Posterior vena cava (tissue), 2 donors: ENCODE results near the gene FNBP1L. TPM values are rescaled to one million over a fixed set of nuclear protein-coding genes. Genes with fewer than 3 reads are reported as not detected.
"Not testable (repeated sequence)": the region's sequence is repeated elsewhere in the genome, so short reads cannot be mapped to it uniquely, and the experiment has no call there.

Experiments
- DNase-seq: peaks from one replicate; pipeline ENCODE4 v3.0.0-alpha.2; 2020; ENCODE audit warnings: low spot score
- intact Hi-C, 2 donors: fragments of 100-400 bp; cut with DNase I; formaldehyde crosslinking; loops; one replicate each; pipeline versions ENCODE4 v1.14.1 to v1.14.2; 2022 to 2023
- total RNA-seq, 2 donors: library from RNA; stranded (reverse); fragmentation: NEBNext Ultra II Directional; extraction: Animal tissue kit (Norgen Biotek cat#: 25700); gene quantifications; one replicate each; pipeline ENCODE4 v1.2.1, GENCODE V29; 2021
- donor health status: DM: yes; HTN: yes; CAD: no.
- donor health status: DM: yes; HTN: yes; CAD: no.

The FNBP1L gene
- total RNA-seq, 2 donors from 2014 or later, result 9.3 to 11.3 TPM

- intact Hi-C loops, result no loop called here
- no peak for DNase-seq
These were observed 26.4 kb downstream of the FNBP1L start for GRCh38 chr1:93474321-93474720.

- intact Hi-C loops, result no loop called here
- no peak for DNase-seq
These were observed 27.8 kb downstream of the FNBP1L start for GRCh38 chr1:93475681-93476080.

GRCh38 chr1:93479133-93479745 lies 31.3 kb downstream of the FNBP1L start:
- intact Hi-C loops, result loop anchor here in 1 of 2 donors (1.0 kb wide), 1 partner anchor 31 kb away; the partner anchor contains the start of gene FNBP1L
- DNase-seq, result not testable (repeated sequence)

- intact Hi-C loops, DNase-seq: not testable (repeated sequence)
These were observed 34.0 kb downstream of the FNBP1L start for GRCh38 chr1:93481899-93482298.

GRCh38 chr1:93483200-93483599 lies 35.3 kb downstream of the FNBP1L start:
- DNase-seq, result no peak
- intact Hi-C loops, result no loop called here

- no peak for DNase-seq
- intact Hi-C loops, result no loop called here
These were observed 35.7 kb downstream of the FNBP1L start for GRCh38 chr1:93483606-93484005.

- DNase-seq, result no peak
- intact Hi-C loops, result no loop called here
These were observed 40.3 kb downstream of the FNBP1L start for GRCh38 chr1:93488207-93488606.

GRCh38 chr1:93489756-93490155 lies 41.8 kb downstream of the FNBP1L start:
- intact Hi-C loops, result no loop called here

GRCh38 chr1:93490357-93490756 lies 42.4 kb downstream of the FNBP1L start:
- intact Hi-C loops, result no loop called here
- no peak for DNase-seq

More at GRCh38 chr1:93489756-93490155, 41.8 kb downstream of the FNBP1L start:
- DNase-seq, result no peak

- DNase-seq, result no peak
These were observed 48.0 kb downstream of the FNBP1L start for GRCh38 chr1:93495911-93496310.

GRCh38 chr1:93496520-93496919 lies 48.6 kb downstream of the FNBP1L start:
- DNase-seq, result no peak
- intact Hi-C loops, result no loop called here

More at GRCh38 chr1:93495911-93496310, 48.0 kb downstream of the FNBP1L start:
- intact Hi-C loops, result no loop called here

- DNase-seq, result no peak
- intact Hi-C loops, result no loop called here
These were observed 51.2 kb downstream of the FNBP1L start for GRCh38 chr1:93499075-93499474.

- intact Hi-C loops, result no loop called here
- DNase-seq, result no peak
These were observed 51.6 kb downstream of the FNBP1L start for GRCh38 chr1:93499533-93499932.

GRCh38 chr1:93500275-93500674 lies 52.4 kb downstream of the FNBP1L start:
- DNase-seq, result no peak
- intact Hi-C loops, result no loop called here

GRCh38 chr1:93501399-93501798 lies 53.5 kb downstream of the FNBP1L start:
- intact Hi-C loops, result no loop called here
- no peak for DNase-seq

GRCh38 chr1:93501829-93502369 lies 54.0 kb downstream of the FNBP1L start:
- intact Hi-C loops, result no loop called here
- DNase-seq, result no peak

- intact Hi-C loops, result no loop called here
- DNase-seq, result no peak
These were observed 54.7 kb downstream of the FNBP1L start for GRCh38 chr1:93502571-93502970.

- DNase-seq, result no peak
- intact Hi-C loops, result no loop called here
These were observed 55.2 kb downstream of the FNBP1L start for GRCh38 chr1:93503163-93503562.

- intact Hi-C loops, result no loop called here
- no peak for DNase-seq
These were observed 55.9 kb downstream of the FNBP1L start for GRCh38 chr1:93503816-93504215.

- DNase-seq, result no peak
- intact Hi-C loops, result no loop called here
These were observed 56.5 kb downstream of the FNBP1L start for GRCh38 chr1:93504247-93505033.

GRCh38 chr1:93506126-93506525 lies 58.2 kb downstream of the FNBP1L start:
- no peak for DNase-seq
- intact Hi-C loops, result no loop called here
